Vagina (tissue), 2 donors: ENCODE measurements around the gene RAB11FIP3.

Experiments
- CTCF ChIP-seq, 3 experiments: fragments of 450-650 bp in 2 of 3; fragments of 200-600 bp in 1 of 3; sonication (generic) in 1 of 3; IDR thresholded peaks; one replicate each; pipeline ENCODE4 v1.5.1; 2017 to 2019; ENCODE audit warnings: antibody characterized with exemption in 3 of 3, mild to moderate bottlenecking in 2 of 3, moderate library complexity in 2 of 3
- POLR2A ChIP-seq, 2 donors: fragments of 450-650 bp; IDR thresholded peaks; one replicate each; pipeline ENCODE4 v1.6.1; 2017; ENCODE audit warnings: antibody characterized with exemption in 2 of 2, mild to moderate bottlenecking in 2 of 2, moderate library complexity in 2 of 2
- POLR2AphosphoS5 ChIP-seq, 2 donors: sonication (generic); formaldehyde crosslinking; IDR thresholded peaks; one replicate each; pipeline ENCODE4 v1.9.0; 2017; ENCODE audit warnings: antibody characterized with exemption in 2 of 2, mild to moderate bottlenecking in 2 of 2, low read depth in 1 of 2; ENCODE audit not compliant: insufficient read depth in 1 of 2

GRCh38 chr16:472199-472504 lies 46.7 kb downstream of the RAB11FIP3 start:
- TF ChIP-seq CTCF (IDR thresholded peaks at IDR 0.05) (no peak), POLR2A (IDR thresholded peaks at IDR 0.05) (no peak), POLR2AphosphoS5 (IDR thresholded peaks at IDR 0.05; ENCODE audit: insufficient read depth in 1 of 2, low read depth in 1 of 2) (no peak)
